NCI-H2227 (cell line): ENCODE results near the gene PCDH11X.
"Not testable (repeated sequence)": the region's sequence is repeated elsewhere in the genome, so short reads cannot be mapped to it uniquely, and the experiment has no call there.

Experiments
- DNase-seq: peaks from one replicate; lab custom pipeline; 2025; ENCODE audit not compliant: unreplicated experiment; lab: John Stamatoyannopoulos, UW

Gene PCDH11X, protein sequence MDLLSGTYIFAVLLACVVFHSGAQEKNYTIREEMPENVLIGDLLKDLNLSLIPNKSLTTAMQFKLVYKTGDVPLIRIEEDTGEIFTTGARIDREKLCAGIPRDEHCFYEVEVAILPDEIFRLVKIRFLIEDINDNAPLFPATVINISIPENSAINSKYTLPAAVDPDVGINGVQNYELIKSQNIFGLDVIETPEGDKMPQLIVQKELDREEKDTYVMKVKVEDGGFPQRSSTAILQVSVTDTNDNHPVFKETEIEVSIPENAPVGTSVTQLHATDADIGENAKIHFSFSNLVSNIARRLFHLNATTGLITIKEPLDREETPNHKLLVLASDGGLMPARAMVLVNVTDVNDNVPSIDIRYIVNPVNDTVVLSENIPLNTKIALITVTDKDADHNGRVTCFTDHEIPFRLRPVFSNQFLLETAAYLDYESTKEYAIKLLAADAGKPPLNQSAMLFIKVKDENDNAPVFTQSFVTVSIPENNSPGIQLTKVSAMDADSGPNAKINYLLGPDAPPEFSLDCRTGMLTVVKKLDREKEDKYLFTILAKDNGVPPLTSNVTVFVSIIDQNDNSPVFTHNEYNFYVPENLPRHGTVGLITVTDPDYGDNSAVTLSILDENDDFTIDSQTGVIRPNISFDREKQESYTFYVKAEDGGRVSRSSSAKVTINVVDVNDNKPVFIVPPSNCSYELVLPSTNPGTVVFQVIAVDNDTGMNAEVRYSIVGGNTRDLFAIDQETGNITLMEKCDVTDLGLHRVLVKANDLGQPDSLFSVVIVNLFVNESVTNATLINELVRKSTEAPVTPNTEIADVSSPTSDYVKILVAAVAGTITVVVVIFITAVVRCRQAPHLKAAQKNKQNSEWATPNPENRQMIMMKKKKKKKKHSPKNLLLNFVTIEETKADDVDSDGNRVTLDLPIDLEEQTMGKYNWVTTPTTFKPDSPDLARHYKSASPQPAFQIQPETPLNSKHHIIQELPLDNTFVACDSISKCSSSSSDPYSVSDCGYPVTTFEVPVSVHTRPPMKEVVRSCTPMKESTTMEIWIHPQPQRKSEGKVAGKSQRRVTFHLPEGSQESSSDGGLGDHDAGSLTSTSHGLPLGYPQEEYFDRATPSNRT (N-terminal part only)

DNA sequence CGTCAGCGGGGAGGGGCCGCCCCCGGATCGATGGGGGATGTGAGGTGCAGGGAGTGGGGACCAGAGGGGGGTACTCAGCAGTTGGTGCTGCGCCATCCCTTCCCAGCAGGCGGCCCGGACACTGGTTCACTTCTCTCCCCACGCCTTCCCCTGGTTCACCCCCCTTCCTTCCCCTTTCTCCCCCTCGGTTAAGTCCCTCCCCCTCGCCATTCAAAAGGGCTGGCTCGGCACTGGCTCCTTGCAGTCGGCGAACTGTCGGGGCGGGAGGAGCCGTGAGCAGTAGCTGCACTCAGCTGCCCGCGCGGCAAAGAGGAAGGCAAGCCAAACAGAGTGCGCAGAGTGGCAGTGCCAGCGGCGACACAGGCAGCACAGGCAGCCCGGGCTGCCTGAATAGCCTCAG lies at the start of gene PCDH11X:
PCDH11X (plus strand) TSS at position 241 of the 400 bp plus-strand sequence. CDS start 56,130 bp downstream, outside the sequence.
- DNase-seq, result peak; percentile 8

DNA sequence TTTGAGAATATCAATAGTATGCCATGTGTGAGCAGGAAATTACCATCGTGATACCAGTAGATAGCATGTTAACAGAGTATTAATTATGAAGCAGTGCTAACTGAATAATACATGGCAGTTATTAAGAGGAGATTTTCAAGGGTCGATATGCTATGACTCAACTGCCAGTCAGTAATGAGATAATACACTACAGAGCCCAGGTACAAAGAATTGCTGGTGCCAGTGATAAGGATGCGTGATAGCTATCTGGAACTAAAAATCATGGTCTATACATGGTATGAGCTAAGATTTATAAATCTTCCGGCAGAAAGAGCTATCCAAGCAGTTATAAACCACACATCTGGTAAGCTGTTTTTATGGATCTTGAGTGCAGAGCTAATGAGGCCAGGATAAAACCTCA lies 31.7 kb upstream of the PCDH11X start:
- not testable (repeated sequence) for DNase-seq

DNA sequence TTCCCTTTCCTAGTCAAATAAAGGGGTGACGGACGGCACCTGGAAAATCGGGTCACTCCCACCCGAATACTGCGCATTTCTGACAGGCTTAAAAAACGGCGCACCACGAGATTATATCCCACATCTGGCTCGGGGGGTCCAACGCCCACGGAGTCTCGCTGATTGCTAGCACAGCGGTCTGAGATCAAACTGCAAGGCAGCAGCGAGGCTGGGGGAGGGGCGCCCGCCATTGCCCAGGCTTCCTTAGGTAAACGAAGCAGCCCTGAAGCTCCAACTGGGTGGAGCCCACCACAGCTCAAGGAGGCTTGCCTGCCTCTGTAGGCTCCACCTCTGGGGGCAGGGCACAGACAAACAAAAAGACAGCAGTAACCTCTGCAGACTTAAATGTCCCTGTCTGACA lies 26.2 kb upstream of the PCDH11X start:
- DNase-seq, result not testable (repeated sequence)

DNA sequence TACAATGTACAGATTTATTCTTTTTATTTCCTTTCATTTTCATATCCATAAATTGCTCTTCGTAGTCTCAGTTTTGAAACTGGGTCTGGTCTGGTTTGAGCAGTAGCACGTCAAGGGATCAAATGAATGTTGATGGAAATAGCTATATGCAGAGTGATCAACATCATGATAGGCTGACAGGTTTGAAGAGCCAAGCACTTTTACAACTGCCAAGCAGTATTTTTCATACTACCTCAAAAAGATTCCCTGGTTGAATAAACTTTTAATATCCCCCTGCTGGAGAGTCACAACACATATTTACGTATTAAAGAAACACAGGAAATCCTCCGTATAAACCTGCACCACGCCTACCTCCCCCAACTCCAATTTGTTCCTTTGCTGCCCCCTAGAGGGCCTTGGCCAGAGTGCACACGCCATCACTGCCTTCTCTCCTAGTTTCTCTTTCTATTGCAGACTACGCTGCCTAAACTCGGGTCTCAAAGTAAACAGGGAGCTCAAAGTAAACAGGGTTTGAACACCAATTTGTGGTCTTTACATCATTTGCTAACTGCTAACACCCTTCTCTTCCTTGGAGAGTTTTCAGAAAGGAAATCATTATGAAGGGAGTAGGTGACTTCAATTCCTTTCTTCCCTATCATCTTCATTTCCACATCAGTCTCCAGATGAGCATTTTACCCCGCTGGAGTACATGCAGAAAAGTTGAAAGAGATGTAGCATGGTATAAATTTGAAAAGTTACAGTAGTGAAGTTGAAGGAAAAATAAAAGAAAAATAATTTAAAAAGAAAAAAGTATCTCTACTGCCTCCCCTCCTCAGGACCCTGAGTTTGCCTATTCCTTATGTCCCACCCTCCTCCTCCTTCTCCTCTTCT lies 8.3 kb upstream of the PCDH11X start:
- DNase-seq, result not testable (repeated sequence)

DNA sequence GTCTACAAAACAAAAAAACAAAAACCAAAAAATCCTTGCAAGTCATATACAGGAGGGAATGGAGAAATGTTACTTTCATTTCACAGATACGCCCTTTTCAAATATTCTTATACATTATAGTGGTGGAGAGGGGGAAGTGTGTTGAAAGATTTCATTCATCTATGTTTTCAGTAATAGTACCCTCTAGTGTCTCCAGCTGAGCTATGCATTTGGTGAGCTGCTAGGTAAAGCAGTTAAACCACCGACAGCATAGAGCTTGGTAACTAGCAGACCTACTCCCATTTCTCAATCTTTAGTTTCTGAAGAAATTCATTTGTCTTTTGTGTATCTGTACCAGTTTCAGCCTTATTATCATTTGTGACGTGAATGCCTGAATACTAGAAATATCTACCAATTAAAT lies 5.2 kb upstream of the PCDH11X start:
- DNase-seq, result not testable (repeated sequence)

DNA sequence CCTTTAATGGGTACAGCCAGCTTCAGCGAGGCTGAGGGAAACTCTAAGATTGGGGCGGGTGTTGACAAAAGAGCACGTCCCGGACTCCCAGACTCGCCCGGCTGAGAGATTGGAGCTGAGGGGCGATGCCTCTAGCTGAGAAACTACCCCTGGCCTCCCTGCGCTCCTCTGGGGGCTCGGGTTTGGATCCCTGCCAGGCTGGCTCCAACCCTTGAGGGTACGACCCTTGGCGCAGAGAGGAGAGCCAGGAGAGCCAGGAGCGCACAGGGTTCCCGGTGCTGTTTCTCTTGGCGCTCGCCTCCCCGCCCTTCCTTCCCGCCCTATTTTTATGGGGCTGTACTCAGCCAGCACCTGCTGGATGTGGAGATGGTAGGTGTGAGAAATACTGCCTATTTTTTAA lies 833 bp downstream of the PCDH11X start:
- not testable (repeated sequence) for DNase-seq

DNA sequence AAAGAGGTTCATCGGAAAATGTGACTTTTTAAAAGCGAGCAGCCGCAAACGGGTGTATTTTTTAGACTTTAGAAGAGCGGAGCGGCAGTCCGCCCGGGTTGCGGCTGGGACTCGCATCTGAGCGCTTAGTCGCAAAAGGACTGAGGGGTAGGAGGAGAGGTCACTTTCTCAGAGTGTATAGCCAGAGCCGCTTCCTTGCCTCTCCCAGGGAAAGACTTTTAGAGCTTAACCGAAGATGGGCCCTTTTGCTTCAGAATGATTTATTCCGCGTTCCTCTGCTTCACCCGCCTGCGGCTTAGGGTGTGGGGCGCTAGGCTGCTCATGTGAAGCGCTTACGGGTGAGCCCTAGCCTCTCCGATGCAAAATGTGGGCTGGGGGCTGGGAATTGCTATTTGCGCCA lies 1.5 kb downstream of the PCDH11X start:
- DNase-seq, result not testable (repeated sequence)

DNA sequence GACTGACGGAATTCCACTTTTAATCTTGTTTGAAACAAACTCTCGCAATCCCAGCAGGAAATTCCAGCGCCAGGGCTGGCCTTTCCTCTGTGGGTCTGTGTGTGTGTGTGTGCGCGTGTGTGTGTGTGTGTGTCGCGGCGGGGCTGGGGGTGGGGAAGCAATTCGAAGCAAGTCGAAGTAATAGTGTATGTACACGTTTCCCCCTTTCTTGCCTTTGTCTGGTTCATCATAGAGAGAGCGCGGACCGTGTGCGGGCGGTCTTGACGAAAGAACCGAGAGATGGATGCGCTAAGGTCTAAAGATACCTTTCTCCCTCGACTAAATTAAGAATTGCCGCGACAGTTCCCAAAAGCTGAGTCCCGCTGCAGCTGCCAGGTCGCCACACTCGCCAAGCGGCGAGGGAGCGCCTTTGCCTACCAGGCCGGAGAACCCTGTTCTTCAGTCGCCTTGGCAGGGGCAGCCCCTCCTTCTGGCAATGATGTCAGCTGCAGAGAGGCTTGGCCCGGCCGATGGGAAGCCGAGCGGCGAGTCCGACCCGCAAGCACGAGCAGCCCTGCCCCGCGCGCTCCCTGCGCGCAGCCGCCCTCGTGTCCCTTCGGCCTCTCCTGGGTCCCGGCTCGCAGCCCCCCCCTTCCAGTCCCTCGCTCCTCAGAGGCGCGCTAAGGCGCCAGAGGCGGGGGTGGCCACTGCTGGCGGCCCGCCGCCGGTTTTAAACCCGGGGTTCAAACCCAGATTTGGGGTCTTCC lies 2.6 kb downstream of the PCDH11X start:
- not testable (repeated sequence) for DNase-seq

DNA sequence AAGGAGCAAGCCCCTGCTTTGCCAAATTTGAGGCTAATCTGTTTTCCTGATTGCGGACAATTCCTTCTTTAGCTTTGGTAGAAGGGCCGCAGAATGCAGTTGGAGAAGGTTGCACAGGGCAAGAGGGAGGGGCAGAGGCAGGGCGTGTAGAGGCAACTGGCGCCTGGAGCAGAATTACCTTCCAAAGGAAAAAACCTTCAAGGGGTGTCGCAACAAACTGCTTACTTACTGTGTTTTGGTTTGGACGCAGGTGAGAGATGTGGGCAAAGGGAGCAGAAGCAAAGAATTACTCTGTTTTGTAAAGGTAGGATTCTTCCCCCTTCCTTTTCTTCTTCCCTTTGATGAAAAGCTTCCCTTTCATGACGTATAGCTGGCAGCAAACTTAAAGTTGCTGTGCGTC lies 3.6 kb downstream of the PCDH11X start:
- not testable (repeated sequence) for DNase-seq

DNA sequence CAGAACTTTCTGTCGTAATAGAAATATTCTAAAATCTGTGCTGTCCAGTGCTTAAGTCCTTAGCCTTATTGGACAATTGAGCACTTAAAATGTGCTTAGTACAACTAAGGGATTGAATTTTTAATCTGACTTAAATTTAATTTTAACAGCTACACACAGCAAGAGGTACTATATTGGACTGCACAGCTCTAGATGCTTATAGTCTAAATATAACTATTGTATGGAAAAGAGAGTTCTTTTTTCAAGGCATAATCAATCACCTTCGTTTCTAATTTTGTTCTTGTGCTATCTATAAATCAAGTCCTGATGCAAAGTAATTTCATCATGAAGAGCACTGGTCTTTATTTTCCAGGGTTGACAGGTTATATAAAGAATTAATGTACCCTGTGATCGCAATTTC lies 38.4 kb downstream of the PCDH11X start:
- DNase-seq, result not testable (repeated sequence)

DNA sequence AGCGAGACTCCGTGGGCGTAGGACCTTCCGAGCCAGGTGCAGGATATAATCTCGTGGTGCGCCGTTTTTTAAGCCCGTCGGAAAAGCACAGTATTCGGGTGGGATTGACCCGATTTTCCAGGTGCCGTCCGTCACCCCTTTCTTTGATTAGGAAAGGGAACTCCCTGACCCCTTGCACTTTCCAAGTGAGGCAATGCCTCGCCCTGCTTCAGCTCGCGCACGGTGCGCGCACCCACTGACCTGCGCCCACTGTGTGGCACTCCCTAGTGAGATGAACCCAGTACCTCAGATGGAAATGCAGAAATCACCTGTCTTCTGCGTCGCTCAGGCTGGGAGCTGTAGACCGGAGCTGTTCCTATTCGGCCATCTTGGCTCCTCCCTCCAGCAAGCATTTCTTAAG lies 46.1 kb downstream of the PCDH11X start:
- not testable (repeated sequence) for DNase-seq
